NOMO-1 (cell line): Measurements from ENCODE around the gene HOXD13.
A peak's percentile ranks its signal among the peaks of the same experiment; 100 is the strongest.

Source experiments
- DNase-seq, 2 experiments: peaks; one replicate each; lab custom pipeline; 2025; ENCODE audit not compliant: unreplicated experiment in 2 of 2; lab: John Stamatoyannopoulos, UW

Gene HOXD13

DNA sequence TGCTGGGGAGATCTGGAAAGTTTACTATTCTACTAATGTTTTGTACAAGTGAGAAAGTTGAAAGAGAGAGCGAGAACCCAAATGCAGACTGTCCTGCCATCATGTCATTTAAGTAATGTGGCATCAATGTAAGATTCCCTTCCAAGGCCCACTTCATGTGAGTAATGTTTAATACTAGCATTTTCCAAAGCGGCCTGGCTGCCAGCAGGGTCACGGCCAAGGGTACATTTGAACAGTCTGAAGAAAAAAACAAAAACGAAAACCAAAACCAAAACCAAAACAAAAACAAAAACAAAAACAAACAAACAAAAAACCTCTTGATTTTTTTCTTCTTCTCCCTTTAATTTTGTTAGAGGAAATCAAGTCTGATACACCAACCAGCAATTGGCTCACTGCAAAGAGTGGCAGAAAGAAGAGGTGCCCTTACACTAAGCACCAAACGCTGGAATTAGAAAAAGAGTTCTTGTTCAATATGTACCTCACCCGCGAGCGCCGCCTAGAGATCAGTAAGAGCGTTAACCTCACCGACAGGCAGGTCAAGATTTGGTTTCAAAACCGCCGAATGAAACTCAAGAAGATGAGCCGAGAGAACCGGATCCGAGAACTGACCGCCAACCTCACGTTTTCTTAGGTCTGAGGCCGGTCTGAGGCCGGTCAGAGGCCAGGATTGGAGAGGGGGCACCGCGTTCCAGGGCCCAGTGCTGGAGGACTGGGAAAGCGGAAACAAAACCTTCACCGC, 26.2 kb downstream of the HOXD13 start:
- DNase-seq, result peak; percentile 18 to 27

DNA sequence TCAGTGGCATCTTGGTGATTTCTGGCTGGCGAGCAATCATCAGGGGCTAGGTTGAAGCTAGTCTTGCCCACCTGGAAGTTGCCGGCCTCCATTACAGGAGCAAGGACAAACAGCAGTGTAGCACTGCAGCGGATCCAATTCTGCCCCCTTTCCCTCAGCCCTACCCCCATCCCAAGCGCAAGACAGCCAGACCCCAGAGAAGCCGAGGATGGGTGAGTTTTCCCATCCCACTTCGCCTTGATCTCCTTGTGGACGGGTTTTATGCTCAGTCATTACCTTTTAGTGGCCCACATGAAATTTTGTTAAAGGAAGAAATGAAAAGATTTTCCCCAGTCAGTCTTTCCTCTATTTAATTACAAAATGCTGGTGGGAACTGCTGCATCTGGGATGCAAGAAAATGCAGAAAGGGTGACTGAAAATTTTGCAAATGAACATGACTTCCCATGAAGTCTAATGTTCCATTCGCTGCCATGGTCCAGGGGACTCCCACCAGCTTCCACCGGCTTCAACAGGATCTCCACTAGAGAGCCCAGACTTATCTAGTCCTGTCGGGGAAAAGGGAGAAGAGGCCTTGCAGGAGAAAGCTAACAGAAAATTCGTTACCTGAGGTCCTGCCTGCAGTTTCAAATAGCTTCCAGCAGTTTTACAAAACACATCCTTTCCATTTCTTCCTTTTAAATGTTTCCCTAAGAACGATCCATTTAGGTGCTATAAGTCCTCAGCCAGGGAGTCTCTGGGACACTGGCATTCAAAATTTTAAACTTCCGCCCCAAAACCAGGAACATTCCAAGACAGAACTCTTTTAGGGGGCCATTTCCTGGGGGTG, 28.1 kb downstream of the HOXD13 start:
- no peak for DNase-seq

DNA sequence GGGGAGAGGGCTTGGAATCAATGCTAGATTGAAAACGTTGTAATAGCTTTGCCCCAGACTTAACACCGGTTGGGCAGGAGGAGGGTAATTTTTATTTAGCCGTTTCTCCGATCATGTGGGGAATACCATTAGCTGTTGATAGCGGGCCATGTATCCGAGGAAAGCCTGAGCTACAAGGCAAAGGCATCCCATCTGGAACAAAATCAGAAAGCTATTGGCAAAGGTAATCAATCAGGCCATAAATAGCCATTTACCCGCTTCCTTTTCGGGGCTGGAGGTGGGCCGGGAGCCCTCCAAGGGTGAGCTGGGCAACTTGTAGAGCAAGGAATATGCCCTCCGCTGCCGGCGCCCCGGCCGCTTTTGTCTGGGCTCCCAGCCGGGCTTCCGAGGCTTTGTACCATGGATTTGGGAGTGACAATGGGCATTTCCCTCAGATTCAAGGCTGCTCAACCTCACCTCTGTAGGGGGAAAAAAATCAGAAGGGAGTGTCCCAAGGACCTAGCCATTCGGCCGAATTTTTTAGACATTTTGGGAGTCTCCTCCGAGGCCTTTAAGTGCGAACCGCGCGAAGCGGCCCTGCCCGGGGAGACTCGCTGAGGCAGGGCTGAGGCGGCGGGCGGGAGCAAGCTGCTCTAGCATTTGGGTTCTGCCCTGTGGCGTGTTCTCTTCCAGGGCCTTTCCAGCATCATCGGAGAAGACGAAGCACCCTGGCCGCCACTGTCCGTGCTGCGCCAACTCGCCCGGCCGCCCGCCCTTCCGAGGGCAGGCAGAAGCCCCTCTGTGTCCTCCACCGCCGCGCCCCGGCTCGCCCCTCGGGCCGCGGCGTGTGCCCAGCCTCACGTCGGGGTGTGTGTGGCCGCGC, 28.9 kb downstream of the HOXD13 start:
- DNase-seq, result no peak

DNA sequence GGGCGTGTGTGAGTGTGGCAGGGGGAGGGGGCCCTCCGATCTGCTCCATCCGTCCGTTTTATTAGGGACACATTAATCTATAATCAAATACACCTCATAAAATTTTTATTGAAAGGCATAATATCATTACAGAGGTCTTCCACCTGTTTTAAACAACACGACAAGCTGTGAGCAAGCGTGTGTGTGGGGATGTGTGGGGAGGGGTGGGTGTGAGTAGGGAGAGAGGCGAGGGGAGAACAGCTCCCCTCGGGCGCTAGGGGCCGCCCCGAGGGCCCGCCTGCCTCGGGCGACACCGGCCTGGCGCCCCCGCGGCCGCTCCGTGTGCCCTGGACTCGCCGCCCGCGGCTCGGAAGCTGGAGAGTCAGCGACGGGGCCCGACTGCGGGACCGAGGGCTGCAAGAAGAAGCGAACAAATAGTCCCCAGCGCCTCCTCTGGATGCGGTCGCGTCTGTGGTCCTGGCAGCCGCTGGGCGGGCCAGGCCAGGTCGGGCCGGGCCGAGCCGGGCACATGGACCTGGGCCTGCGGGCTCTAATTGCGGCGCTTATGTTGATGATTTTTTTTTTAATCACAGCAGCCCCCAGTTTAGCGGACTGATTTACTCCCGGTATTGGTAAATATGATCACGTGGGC, 29.6 kb downstream of the HOXD13 start:
- no peak for DNase-seq

DNA sequence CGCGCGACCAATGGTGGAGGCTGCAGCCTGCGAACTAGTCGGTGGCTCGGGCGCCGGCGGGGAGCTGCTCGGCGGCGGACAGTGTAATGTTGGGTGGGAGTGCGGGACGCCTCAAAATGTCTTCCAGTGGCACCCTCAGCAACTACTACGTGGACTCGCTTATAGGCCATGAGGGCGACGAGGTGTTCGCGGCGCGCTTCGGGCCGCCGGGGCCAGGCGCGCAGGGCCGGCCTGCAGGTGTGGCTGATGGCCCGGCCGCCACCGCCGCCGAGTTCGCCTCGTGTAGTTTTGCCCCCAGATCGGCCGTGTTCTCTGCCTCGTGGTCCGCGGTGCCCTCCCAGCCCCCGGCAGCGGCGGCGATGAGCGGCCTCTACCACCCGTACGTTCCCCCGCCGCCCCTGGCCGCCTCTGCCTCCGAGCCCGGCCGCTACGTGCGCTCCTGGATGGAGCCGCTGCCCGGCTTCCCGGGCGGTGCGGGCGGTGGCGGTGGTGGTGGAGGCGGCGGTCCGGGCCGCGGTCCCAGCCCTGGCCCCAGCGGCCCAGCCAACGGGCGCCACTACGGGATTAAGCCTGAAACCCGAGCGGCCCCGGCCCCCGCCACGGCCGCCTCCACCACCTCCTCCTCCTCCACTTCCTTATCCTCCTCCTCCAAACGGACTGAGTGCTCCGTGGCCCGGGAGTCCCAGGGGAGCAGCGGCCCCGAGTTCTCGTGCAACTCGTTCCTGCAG, 30.3 kb downstream of the HOXD13 start, which contains the start of gene HOXD9:
Gene HOXD9 (plus strand): TSS at position 37 of the 728 bp plus-strand sequence. CDS start 50 bp downstream, at position 87.
- DNase-seq, result no peak

DNA sequence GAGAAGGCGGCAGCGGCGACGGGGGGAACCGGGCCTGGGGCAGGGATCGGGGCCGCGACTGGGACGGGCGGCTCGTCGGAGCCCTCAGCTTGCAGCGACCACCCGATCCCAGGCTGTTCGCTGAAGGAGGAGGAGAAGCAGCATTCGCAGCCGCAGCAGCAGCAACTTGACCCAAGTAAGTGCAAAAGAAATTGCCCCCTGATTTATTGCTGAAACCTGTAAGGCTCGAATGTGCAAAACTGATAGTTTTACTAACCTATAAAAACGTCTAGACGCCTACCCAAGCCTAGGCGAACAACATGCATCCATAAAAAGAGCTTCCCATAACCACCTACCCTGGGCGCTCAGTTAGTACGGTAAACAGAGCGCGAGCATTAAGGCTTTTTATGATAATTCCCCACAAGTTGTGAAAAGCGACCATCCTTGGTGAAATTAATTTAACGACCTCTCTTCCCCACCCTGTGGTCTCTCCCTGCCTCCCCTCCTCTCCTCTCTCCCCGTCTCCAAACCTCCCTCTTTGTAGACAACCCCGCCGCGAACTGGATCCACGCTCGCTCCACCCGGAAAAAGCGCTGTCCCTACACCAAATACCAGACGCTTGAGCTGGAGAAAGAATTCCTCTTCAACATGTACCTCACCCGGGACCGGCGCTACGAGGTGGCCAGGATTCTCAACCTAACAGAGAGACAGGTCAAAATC, 31.0 kb downstream of the HOXD13 start:
- no peak for DNase-seq

DNA sequence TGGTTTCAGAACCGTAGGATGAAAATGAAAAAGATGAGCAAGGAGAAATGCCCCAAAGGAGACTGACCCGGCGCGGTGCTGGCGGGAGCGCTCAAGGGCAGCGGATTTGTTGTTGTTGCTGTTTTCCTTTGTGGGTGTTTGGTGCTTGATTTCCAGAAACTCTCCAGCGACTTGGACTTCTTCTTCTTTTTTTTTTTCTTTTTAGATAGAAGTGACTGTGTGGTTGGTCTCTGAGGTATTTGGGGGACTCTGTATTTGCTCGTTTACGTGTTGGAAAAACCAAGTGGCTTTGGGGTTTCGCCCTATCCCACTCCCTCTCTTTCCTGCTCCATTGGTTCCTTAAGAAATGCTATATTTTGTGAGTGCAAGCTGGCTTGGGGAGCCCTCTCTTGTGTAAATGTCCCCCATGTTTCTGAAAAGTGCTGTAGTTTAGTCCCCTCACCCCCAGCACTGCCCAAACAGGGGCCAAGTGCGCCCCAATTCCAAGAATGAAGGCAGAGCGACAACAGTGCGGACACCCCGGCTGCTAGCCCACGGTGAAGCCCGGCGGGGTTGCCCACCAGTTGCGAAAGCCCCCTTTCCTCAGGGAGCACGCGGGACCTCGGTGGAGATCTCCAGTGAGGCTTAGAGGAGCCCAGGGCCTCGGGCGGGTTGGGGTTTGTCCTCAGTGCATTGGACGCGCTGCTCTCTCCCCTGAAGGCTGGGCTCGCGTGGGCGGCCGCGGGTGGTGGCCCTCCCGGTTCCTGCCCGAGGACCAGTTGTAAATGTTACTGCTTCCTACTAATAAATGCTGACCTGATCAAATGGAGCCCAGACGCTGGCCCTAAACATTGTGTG, 31.8 kb downstream of the HOXD13 start:
- no peak for DNase-seq

DNA sequence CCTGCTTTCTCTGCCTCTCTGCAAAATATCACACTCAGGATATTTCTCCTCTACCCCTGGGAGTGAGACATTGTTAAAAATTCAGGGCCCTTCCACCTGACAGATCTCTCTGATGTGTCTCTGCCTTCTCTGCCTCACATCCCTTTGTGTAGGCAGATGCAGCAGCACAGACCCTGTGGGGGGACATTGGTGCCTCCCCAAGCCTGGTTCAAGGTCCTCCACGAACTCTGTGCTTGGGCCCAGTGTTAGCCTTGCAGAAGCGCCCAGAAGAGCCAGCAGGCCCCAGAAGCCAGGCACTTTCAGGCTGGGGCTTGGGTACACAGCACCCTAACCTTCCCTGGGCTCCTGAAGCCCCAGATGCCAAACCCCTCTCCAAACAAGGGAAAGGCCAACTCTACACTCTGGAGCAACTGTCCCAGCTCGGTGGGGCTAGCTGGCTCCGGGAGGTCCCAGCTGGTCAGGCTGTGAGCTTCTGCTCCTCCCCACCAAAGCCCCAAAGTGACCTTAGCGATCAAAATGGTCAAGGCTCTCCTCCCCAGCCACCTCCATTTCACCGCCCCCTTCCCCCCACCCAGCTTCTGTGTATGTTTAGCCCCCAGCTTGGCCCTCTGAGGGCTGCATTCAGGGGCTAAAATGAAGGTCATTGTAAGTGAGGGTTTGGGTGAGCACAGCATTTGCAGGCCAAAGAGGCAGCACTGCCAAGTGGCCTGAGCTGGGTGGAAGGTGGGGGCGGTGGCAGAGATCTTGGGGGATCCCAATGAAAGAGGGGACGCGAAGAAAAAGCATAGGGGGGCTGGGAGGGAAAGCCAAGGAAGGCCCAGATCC, 32.6 kb downstream of the HOXD13 start:
- DNase-seq, result no peak

DNA sequence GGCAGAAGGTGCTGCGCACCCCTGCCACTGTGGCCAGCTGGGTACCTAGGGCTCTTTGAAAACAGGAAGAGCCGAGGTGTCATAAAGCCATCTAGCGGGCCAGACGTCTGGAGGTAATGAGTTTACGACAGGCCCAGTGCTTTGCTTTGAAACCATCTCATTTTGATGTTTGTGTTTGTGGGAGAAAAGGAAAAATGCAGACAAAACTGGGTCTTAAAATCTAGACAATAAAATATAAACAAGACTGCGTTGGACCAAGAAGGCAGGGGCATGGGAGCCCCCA, 33.2 kb downstream of the HOXD13 start:
- no peak for DNase-seq

DNA sequence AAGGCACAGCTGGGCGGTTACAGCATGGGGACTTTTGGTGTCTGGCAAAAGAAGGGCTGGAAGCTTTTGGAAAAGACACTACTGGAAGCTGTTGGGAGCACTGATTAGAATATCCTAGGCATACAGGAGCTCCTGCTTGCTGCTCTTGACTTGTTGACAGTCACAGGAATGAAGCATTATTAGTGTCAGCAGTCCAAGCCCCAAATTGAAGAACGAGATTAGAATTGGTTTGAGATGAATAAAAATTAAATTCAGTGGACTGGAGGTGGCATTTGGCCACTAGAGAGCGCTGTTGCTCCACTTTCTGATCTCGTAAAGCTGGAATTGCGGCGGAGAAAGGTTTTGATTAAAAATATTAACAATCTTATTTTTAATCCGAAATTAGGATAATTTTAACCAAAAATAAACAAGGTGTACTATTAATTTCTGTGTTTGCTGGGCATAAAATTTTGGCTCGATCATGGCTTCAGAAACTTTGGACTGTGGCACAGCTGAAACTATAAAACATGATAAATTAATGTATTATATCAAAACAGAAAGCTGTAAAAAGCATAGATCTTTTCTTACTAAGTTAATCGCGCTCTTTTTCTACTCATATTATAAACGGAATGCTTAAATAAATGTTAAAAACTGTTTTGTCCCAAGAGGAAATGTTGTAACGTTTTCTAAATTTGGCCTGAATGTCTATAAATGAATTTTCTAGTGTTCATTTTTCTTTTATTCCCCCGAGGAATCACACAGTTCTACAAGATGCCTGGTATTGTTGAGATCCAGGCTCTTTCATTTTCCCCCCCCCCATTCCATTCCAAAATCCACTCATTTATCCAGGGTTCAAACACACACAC, 34.6 kb downstream of the HOXD13 start:
- DNase-seq, result peak in 1 of 2 experiments; percentile 43

DNA sequence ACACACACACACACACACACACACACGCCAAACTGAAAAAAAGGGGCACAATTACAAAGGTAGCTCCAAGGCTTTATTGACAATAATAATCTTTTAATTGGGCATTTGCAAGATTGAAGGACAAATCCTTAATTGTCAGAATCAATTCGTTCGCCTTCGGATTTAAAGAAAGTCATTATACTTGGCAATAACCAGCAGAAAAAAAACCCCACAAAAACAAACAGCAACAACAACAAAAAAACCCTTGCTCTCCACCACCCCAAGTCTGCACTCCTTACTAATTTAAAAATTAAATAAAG, 35.2 kb downstream of the HOXD13 start:
- DNase-seq, result no peak

DNA sequence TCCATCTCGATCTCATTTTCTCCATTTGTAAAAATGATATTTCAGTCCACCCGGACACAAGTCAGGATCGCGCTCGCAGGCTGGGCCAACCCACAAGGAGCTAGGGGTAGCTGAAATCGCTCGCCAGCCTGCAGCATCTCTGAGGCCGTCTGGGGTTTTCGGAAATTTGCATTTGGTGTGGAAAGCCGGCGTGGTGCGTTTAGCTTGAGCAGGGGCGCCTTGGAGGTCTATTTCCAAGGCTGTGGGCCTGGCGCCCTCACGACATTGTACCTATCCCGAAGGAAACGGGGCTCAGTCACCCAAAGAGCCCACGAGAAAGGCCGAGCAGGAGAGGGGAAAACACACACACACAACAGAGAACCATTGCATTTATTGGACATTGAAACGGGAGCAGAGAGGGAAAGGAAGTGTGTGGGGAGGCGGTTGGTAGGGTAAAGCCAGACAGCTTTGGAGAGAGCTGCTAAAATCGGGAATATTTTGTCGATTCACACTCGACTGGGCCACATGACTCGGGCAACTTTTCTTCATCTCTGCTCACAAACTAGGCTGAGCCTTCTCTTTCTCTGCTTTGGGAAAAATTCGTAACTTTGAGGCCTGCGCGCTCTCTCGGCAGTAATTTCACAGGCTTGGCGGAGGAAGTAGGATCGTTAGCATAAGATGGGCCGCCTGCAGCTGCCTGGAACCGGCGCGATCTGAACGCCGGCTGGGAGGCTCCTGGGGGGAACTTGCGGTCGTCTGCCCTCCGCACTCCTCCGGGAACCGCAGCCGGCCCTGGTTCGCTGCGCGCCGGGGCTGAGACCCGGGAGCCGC, 35.9 kb downstream of the HOXD13 start:
- no peak for DNase-seq

DNA sequence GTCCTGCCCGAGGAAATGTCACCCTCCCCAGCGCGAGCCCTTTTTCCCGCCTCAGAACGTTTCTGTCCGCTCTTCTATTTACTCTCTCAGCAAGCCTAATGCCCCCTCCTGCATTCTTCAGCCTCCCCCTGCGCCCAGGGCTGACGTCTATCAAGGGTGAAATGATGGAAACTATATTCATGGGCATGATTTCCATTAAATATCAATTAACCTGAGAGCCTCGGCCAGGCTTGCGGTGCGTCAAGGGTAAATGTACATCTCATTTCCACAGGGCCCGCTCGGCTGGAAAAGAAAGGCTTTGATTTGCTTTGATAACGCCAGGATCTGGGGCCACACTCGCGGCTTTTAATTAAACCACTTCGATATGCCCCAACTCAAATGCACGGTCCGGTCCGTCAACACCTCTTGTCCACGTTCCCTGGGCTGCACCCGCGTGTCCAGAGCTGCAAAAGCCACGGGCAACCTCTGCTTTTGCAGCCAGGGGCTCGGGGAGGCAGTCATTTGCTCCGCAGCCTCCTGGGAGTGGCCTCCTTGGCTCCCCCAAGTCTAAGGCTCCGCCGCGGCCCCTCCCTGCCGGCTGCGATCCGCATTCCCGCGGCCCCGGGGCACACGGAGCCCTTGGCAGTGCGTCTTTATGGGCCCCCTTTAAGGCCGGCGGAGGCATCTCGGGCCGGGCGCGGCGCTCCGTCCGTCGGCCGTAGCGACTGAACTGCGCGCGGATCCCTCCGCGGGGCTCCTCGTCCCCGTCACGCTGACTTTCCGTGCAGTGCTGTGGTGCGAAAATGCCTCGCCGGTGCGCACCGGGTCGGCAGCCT, 36.7 kb downstream of the HOXD13 start, which contains the start of gene HOXD8:
Gene HOXD8 (plus strand): TSS at position 724 of the 815 bp plus-strand sequence. CDS start 662 bp downstream, outside the sequence.
- DNase-seq, result no peak

DNA sequence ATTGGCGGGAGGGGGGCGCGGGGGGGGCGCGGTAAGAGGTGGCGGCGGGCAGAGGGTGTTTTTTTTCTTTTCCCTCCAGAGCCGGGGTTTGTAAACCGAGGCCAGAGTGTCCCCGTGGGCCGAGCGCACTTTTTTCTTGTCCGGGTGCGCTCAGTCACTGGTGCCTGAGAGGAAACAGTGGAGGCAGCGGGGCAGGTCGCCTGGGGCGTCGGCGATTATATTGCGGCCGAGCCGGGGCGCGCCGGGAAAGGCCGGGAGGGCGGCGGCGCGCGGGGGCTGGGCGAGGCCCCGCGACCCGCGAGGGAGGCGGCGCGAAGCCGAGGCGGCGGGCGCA, 37.3 kb downstream of the HOXD13 start:
- no peak for DNase-seq

DNA sequence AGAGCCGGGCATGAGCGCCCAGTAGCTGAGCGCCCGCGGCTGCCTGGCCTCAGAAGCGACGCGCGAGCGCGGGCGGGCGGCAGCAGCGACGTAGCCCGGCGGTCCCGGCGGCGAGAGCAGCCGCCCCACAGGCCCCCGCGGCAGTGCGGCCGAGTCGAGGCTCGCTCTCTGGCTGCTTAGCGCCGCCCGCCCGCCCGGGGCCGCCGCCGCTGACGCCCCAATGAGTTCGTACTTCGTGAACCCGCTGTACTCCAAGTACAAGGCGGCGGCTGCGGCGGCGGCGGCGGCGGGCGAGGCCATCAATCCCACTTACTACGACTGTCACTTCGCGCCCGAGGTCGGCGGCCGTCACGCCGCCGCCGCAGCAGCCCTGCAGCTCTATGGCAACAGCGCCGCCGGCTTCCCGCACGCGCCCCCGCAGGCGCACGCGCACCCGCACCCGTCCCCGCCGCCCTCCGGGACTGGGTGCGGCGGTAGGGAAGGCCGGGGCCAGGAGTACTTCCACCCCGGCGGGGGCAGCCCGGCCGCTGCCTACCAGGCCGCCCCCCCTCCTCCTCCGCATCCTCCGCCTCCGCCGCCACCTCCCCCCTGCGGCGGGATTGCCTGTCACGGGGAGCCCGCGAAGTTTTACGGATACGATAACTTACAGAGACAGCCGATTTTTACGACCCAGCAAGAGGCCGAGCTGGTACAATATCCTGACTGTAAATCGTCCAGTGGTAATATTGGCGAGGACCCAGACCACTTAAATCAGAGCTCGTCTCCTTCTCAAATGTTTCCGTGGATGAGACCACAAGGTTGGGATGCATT, 37.8 kb downstream of the HOXD13 start:
- DNase-seq, result no peak
